Parathyroid adenoma (tissue), 2 donors: Measurements from ENCODE around the gene CHCHD2.
A peak's percentile ranks its signal among the peaks of the same experiment; 100 is the strongest.
"Not testable (repeated sequence)": the region's sequence is repeated elsewhere in the genome, so short reads cannot be mapped to it uniquely, and the experiment has no call there.

Experiments used
- H2AFZ ChIP-seq: fragments of 300-600 bp; sonication (generic); one replicate; pipeline ENCODE4 v1.7.0; 2017; ENCODE audit warnings: antibody characterized with exemption, mild to moderate bottlenecking
- H3K27ac ChIP-seq: fragments of 300-600 bp; sonication (generic); one replicate; pipeline ENCODE4 v1.7.0; 2017
- H3K27me3 ChIP-seq: fragments of 300-600 bp; sonication (generic); one replicate; pipeline ENCODE4 v1.7.0; 2017; ENCODE audit warnings: low read length; ENCODE audit not compliant: control insufficient read depth, insufficient read depth
- H3K36me3 ChIP-seq: fragments of 300-600 bp; sonication (generic); one replicate; pipeline ENCODE4 v1.7.0; 2017; ENCODE audit warnings: low read length; ENCODE audit not compliant: control insufficient read depth, insufficient read depth
- H3K4me1 ChIP-seq: fragments of 300-600 bp; sonication (generic); one replicate; pipeline ENCODE4 v1.7.0; 2017; ENCODE audit warnings: control low read depth
- H3K4me2 ChIP-seq: fragments of 300-600 bp; sonication (generic); one replicate; pipeline ENCODE4 v1.7.0; 2017; ENCODE audit warnings: low read length
- H3K4me3 ChIP-seq: fragments of 300-600 bp; sonication (generic); one replicate; pipeline ENCODE4 v1.7.0; 2017; ENCODE audit warnings: low read depth, low read length
- H3K79me2 ChIP-seq: fragments of 300-600 bp; sonication (generic); one replicate; pipeline ENCODE4 v1.7.0; 2017; ENCODE audit warnings: control low read depth
- H3K9ac ChIP-seq: fragments of 300-600 bp; sonication (generic); one replicate; pipeline ENCODE4 v1.7.0; 2017; ENCODE audit warnings: mild to moderate bottlenecking
- H3K9me3 ChIP-seq: fragments of 300-600 bp; sonication (generic); one replicate; pipeline ENCODE4 v1.7.0; 2017; ENCODE audit warnings: low read length; ENCODE audit not compliant: control insufficient read depth
- TF ChIP-seq, protein P1 (sequence below): fragments of 300-600 bp; sonication (generic); IDR thresholded peaks from one replicate; pipeline ENCODE4 v1.7.0; 2017; ENCODE audit warnings: antibody characterized with exemption, mild to moderate bottlenecking
- donor health status: primary hyperparathyroidism.

The CHCHD2 gene

DNA sequence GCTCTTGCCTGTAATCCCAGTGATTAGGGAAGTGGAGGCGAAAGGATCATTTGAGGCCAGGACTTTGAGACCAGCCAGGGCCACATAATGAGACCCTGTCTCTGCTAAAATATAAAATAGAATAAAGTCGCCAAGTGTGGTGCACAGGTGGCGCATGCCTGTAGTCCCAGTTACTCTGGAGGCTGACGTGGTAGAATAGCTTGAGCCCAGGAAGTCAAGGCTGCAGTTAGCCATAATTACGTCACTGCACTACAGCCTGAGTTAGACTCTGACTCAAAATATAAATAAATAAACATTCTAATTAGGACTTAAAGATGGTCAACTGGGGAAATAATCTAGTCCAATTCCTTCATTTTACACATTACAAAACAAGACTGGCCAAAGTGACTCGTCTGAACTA lies 768 bp downstream of the CHCHD2 start:
- Histone ChIP-seq H3K79me2 (peaks cover 10% of the 10 kb centered on the region), H3K4me2 (peak overlapping the region; percentile 73), H3K4me1 (no peaks in the 10 kb centered on the region), H3K9ac (peak overlapping the region; percentile 97), H3K36me3 (no peaks in the 10 kb centered on the region), H3K27me3 (no peaks in the 10 kb centered on the region), H3K4me3 (peak overlapping the region; percentile 95), H3K9me3 (no peaks in the 10 kb centered on the region), H3K27ac (peak overlapping the region; percentile 96), H2AFZ (peak overlapping the region; percentile 93)
- TF ChIP-seq, protein P1, sequence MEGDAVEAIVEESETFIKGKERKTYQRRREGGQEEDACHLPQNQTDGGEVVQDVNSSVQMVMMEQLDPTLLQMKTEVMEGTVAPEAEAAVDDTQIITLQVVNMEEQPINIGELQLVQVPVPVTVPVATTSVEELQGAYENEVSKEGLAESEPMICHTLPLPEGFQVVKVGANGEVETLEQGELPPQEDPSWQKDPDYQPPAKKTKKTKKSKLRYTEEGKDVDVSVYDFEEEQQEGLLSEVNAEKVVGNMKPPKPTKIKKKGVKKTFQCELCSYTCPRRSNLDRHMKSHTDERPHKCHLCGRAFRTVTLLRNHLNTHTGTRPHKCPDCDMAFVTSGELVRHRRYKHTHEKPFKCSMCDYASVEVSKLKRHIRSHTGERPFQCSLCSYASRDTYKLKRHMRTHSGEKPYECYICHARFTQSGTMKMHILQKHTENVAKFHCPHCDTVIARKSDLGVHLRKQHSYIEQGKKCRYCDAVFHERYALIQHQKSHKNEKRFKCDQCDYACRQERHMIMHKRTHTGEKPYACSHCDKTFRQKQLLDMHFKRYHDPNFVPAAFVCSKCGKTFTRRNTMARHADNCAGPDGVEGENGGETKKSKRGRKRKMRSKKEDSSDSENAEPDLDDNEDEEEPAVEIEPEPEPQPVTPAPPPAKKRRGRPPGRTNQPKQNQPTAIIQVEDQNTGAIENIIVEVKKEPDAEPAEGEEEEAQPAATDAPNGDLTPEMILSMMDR = no peak

DNA sequence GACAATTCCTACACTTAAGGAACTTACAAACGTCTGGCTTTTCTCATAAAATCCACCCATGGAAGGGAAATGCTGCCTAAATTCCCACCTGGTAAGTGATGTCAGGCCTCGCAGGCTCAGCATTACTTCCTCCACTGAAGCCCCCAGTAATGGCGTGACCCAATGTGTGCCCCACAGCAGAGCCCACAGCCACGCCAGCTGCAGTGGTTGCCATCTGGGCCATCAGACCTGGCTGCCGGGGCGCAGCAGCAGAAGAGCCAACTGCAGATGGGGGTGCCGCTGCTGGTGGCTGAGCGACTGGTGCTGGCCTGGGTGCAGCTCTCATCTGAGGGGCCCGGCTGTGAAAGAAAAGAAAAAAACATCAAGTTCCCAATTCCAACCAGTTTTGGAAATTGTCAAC lies 2.1 kb downstream of the CHCHD2 start:
- H3K36me3 ChIP-seq = not testable (repeated sequence)

DNA sequence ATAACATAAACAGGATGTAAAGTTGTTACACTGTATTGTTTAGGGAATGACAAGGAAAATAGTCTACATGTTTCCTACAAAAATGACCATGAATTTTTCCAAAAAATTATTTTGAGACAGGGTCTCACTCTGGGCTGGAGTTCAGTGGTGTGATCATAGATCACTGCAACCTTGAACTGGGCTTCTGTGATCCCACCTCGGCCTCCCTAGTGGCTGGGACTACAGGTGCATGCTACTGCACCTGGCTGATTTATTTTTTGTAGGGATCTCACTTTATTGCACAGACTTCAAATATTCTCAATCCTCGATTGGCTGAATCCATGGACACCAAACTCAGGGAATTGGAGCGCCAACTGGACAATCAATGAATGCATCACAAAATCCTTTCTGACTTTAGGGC lies 6.6 kb downstream of the CHCHD2 start:
- Histone ChIP-seq H3K27ac (no peak overlapping the region), H3K4me2 (no peak overlapping the region), H3K9ac (no peak overlapping the region), H3K36me3 (no peaks in the 10 kb centered on the region), H3K4me3 (no peak overlapping the region), H2AFZ (no peak overlapping the region), H3K4me1 (no peaks in the 10 kb centered on the region), H3K9me3 (no peaks in the 10 kb centered on the region), H3K27me3 (no peaks in the 10 kb centered on the region), H3K79me2 (no peaks in the 10 kb centered on the region)
- TF ChIP-seq, protein P1 = no peak

More for the DNA sequence above, 2.1 kb downstream of the CHCHD2 start:
- H3K27me3 ChIP-seq, H3K79me2 ChIP-seq, H3K4me2 ChIP-seq, H3K4me1 ChIP-seq, H3K27ac ChIP-seq, H3K9me3 ChIP-seq, H3K4me3 ChIP-seq, H2AFZ ChIP-seq, H3K9ac ChIP-seq: not testable (repeated sequence)

DNA sequence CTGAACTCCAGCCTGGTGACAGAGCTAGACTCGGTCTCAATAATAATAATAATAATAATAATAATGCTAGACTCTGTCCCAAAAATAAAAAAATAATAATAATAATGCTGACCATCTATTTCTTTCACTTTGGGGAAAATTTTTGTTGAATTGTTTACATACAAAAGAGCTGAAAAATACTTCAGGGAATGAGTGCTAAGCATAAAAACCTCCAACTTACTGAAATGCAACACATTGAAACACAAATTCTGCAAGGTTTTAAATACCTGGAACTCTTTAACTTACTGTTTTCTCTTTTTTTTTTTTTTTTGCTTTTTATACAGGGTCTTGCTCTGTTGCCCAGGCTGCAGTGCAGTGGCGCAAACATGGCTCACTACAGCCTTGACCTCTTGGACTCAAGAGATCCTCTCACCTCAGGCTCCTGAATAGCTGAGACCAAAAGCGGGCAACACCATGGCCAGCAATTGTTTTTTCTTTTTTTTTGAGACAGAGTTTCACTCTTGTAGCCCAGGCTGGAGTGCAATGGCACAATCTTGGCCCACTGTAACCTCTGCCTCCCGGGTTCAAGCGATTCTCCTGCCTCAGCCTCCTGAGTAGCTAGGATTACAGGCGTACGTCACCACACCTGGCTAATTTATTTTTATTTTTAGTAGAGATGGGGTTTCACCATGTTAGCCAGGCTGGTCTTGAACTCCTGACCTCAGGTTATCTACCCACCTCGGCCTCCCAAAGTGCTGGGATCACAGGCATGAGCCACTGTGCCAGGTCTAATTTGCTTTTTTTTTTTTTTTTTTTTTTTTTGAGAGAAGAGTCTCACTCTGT lies 7.9 kb downstream of the CHCHD2 start:
- H3K4me1 ChIP-seq, H3K9ac ChIP-seq, H3K9me3 ChIP-seq, H3K36me3 ChIP-seq, H3K4me3 ChIP-seq, H3K79me2 ChIP-seq, H3K27me3 ChIP-seq, H3K4me2 ChIP-seq, H2AFZ ChIP-seq, H3K27ac ChIP-seq: not testable (repeated sequence)

DNA sequence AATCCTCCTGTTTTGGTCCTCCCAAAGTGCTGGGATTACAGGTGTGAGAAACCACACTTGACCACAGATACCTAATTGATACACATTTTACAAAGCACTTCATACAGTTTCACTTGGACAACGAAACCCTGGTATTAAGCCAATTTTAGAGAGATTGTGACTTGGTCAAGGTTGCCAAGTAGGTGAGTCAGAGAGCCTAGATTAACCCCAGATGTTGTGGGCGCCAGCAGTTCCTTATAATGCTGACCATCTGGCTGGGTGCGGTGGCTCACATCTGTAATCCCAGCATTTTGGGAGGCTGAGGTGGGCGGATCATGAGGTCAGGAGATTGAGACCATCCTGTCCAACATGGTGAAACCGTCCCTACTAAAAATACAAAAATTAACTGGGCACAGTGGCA lies 8.6 kb downstream of the CHCHD2 start:
- no peaks in the 10 kb centered on the region for H3K9me3 ChIP-seq
- no peak overlapping the region for H3K4me2 ChIP-seq
- no peak overlapping the region for H3K27ac ChIP-seq
- H3K4me3 ChIP-seq = no peak overlapping the region
- no peak overlapping the region for H3K9ac ChIP-seq
- no peaks in the 10 kb centered on the region for H3K79me2 ChIP-seq
- no peaks in the 10 kb centered on the region for H3K27me3 ChIP-seq
- TF ChIP-seq, protein P1 = no peak
- H3K4me1 ChIP-seq = peaks cover 5% of the 10 kb centered on the region
- H2AFZ ChIP-seq = no peak overlapping the region
- H3K36me3 ChIP-seq = no peaks in the 10 kb centered on the region
